Erythroblast (primary cell): Measurements from ENCODE around the gene GLOD4.
"Not testable (repeated sequence)": the region's sequence is repeated elsewhere in the genome, so short reads cannot be mapped to it uniquely, and the experiment has no call there.

Experiments
- GATA1 ChIP-seq: IDR thresholded peaks from 2 replicates; pipeline ENCODE4 v1.6.1; 2011; ENCODE audit warnings: low read depth, mild to moderate bottlenecking, control low read depth, low read length, moderate library complexity
- POLR2A ChIP-seq: IDR thresholded peaks from 2 replicates; pipeline ENCODE4 v1.6.1; 2011; ENCODE audit warnings: mild to moderate bottlenecking, low read length

GRCh38 chr17:805886-806285 lies 23.8 kb upstream of the GLOD4 start:
- TF ChIP-seq POLR2A, GATA1: not testable (repeated sequence)
